Ramos (cell line): ENCODE results near the gene S100A12.
"Not testable (repeated sequence)": the region's sequence is repeated elsewhere in the genome, so short reads cannot be mapped to it uniquely, and the experiment has no call there.

Experiments
- in situ Hi-C: fragments of 300-500 bp; cut with MboI; formaldehyde crosslinking; loops from one replicate; pipeline ENCODE4 v1.14.3; 2022; ENCODE audit warnings: low sequenced_read_pairs; ENCODE audit not compliant: unreplicated experiment

Gene S100A12

GRCh38 chr1:153375511-153375910, at the start of gene S100A12:
Gene S100A12 (minus strand): TSS chr1:153375621. CDS start chr1:153374592, 1,029 bp downstream.
- in situ Hi-C loops: no loop called here

GRCh38 chr1:153422450-153423068, 47.1 kb upstream of the S100A12 start:
- in situ Hi-C loops: no loop called here

- in situ Hi-C loops: no loop called here
Observed at GRCh38 chr1:153420306-153420705, 44.9 kb upstream of the S100A12 start.

GRCh38 chr1:153419436-153419793, 44.0 kb upstream of the S100A12 start:
- in situ Hi-C loops: not testable (repeated sequence)

GRCh38 chr1:153418758-153419435, 43.5 kb upstream of the S100A12 start:
- in situ Hi-C loops: not testable (repeated sequence)

GRCh38 chr1:153417136-153417888, 41.9 kb upstream of the S100A12 start:
- in situ Hi-C loops: no loop called here

GRCh38 chr1:153415850-153416570, 40.6 kb upstream of the S100A12 start, which contains the start of gene S100A7A:
Gene S100A7A (plus strand): TSS chr1:153416520. CDS start chr1:153418083, 1,563 bp downstream.
- in situ Hi-C loops: no loop called here

GRCh38 chr1:153413961-153414360, 38.5 kb upstream of the S100A12 start:
- in situ Hi-C loops: not testable (repeated sequence)

- in situ Hi-C loops: not testable (repeated sequence)
Observed at GRCh38 chr1:153407274-153407673, 31.9 kb upstream of the S100A12 start.

- in situ Hi-C loops: not testable (repeated sequence)
Observed at GRCh38 chr1:153405825-153406599, 30.6 kb upstream of the S100A12 start.

- in situ Hi-C loops: no loop called here
Observed at GRCh38 chr1:153404768-153405167, 29.3 kb upstream of the S100A12 start.

GRCh38 chr1:153404086-153404635, 28.7 kb upstream of the S100A12 start:
- in situ Hi-C loops: no loop called here

- in situ Hi-C loops: no loop called here
Observed at GRCh38 chr1:153403421-153404085, 28.1 kb upstream of the S100A12 start.

- in situ Hi-C loops: no loop called here
Observed at GRCh38 chr1:153402226-153402625, 26.8 kb upstream of the S100A12 start.

GRCh38 chr1:153401461-153401860, 26.0 kb upstream of the S100A12 start:
- in situ Hi-C loops: no loop called here

- in situ Hi-C loops: no loop called here
Observed at GRCh38 chr1:153400244-153400643, 24.8 kb upstream of the S100A12 start.

GRCh38 chr1:153399401-153400055, 24.1 kb upstream of the S100A12 start:
- in situ Hi-C loops: no loop called here

- in situ Hi-C loops: no loop called here
Observed at GRCh38 chr1:153397924-153398651, 22.7 kb upstream of the S100A12 start.
